Thoracic aorta (tissue), 2 donors: ENCODE measurements around the gene DENND5B. TPM values are rescaled to one million over a fixed set of nuclear protein-coding genes. Genes with fewer than 3 reads are reported as not detected.

ENCODE experiments used
- ATAC-seq: fragments of 150-250 bp; one replicate; pipeline ENCODE4 v1.8.0; 2017; ENCODE audit warnings: low read depth; ENCODE audit not compliant: insufficient number of reproducible peaks, low FRiP score
- DNase-seq: peaks from one replicate; pipeline ENCODE4 v3.0.0-alpha.2; 2020; ENCODE audit warnings: low spot score
- H3K27ac ChIP-seq, 2 donors: fragments of 200-600 bp; sonication (generic); 1 replicate in 1 of 2; 2 replicates in 1 of 2; pipeline ENCODE4 v1.5.1; 2016; ENCODE audit warnings: mild to moderate bottlenecking in 2 of 2, moderate library complexity in 2 of 2
- H3K27me3 ChIP-seq: fragments of 200-600 bp; sonication (generic); replicated peaks from 2 replicates; pipeline ENCODE4 v1.6.0; 2016; ENCODE audit warnings: mild to moderate bottlenecking; ENCODE audit not compliant: insufficient read depth
- H3K36me3 ChIP-seq: fragments of 200-600 bp; sonication (generic); one replicate; pipeline ENCODE4 v1.5.1; 2016
- H3K4me1 ChIP-seq, 2 donors: fragments of 200-600 bp; sonication (generic); 1 replicate in 1 of 2; 2 replicates in 1 of 2; pipeline versions ENCODE4 v1.5.1 to v1.6.0; 2016; ENCODE audit warnings: low read depth in 2 of 2, mild to moderate bottlenecking in 1 of 2; ENCODE audit not compliant: control insufficient read depth in 1 of 2
- H3K4me3 ChIP-seq: fragments of 200-600 bp; sonication (generic); 2 replicates; pipeline ENCODE4 v1.5.1; 2016; ENCODE audit warnings: mild to moderate bottlenecking
- H3K9me3 ChIP-seq: fragments of 200-600 bp; sonication (generic); 2 replicates; pipeline ENCODE4 v1.5.1; 2016
- total RNA-seq, 2 donors: library from RNA; depleted of rRNA; stranded (reverse); fragments of >200 nt; gene quantifications; one replicate each; pipeline versions ENCODE4 v1.1.0 to v1.2.3, GENCODE V29; 2016
- TF ChIP-seq, protein P1 (sequence below): fragments of 200-600 bp; sonication (generic); IDR thresholded peaks from one replicate; pipeline ENCODE4 v1.5.1; 2019; ENCODE audit warnings: antibody characterized with exemption

Gene DENND5B
- total RNA-seq, 2 donors from 2014 or later, result 28.6 to 43.9 TPM

DNA sequence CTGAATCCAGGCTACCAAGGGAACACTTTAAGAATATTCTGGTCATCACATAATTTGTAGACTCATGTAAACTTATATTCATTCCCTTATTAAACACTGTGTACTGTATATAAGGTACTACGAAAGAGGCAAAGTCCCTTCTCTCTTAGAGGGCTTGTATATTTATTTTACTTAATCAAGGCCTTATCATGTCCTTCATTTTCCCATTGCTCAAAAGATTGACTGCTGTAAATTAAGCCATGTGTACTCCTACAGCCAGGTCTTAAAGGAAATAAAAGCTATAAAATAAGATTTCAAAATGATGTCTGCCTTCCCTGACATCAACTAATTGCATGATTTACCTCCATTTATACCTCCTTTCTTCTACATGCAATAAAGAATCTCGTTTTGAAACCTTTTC lies 5.0 kb downstream of the DENND5B start:
- TF ChIP-seq, protein P1, sequence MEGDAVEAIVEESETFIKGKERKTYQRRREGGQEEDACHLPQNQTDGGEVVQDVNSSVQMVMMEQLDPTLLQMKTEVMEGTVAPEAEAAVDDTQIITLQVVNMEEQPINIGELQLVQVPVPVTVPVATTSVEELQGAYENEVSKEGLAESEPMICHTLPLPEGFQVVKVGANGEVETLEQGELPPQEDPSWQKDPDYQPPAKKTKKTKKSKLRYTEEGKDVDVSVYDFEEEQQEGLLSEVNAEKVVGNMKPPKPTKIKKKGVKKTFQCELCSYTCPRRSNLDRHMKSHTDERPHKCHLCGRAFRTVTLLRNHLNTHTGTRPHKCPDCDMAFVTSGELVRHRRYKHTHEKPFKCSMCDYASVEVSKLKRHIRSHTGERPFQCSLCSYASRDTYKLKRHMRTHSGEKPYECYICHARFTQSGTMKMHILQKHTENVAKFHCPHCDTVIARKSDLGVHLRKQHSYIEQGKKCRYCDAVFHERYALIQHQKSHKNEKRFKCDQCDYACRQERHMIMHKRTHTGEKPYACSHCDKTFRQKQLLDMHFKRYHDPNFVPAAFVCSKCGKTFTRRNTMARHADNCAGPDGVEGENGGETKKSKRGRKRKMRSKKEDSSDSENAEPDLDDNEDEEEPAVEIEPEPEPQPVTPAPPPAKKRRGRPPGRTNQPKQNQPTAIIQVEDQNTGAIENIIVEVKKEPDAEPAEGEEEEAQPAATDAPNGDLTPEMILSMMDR, result no peak
- no peak for ATAC-seq

DNA sequence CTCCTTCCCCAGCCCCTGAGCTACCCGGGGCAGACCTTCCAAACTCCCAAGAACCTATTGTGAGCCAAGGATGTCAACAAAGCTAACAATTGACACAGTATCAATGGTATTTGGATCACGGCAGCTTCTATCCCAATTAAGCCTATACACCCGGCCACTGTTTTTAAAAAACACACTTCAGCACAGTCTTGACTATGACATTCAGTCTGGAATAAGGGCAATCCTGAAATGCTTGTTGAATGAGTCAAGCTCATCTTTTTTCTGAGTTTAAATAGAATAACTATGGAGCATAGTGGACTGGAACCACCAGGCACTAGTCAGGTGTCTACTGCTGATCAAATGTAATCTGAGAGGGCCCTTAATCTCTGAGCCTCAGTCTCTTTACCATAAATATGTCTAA lies 5.7 kb downstream of the DENND5B start:
- TF ChIP-seq, protein P1, result no peak
- ATAC-seq, result no peak
- DNase-seq, result no peak
- Histone ChIP-seq H3K27me3 (no peaks in the 10 kb centered on the region), H3K9me3 (no peaks in the 10 kb centered on the region), H3K36me3 (no peaks in the 10 kb centered on the region), H3K4me3 (no peak overlapping the region), H3K4me1 (peaks cover 14 to 20% of the 10 kb centered on the region in 2 donors), H3K27ac (no peak overlapping the region)

More for the DNA sequence above, 5.0 kb downstream of the DENND5B start:
- Histone ChIP-seq H3K36me3 (no peaks in the 10 kb centered on the region), H3K4me3 (no peak overlapping the region), H3K27ac (no peak overlapping the region), H3K9me3 (no peaks in the 10 kb centered on the region), H3K4me1 (peaks cover 14 to 20% of the 10 kb centered on the region in 2 donors), H3K27me3 (no peaks in the 10 kb centered on the region)
- DNase-seq, result no peak

DNA sequence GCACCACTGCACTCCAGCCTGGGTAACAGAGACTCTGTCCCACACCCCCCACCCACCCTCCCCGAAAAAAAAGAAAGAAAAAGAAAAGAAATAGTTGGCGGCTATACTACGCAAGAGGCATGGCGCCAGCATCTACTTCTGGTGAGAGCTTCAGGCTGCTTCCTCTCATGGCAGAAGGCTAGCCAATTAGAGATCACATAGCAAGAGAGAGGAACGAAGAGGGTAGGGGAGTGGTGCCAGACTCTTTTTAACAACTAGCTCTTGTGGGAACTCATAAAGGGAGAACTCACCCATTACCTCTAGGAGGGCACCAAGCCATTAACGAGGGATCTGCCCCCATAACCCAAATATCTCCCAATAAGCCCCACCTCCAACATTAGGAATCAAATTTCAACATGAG lies 6.2 kb downstream of the DENND5B start:
- Histone ChIP-seq H3K36me3 (no peaks in the 10 kb centered on the region), H3K27ac (no peak overlapping the region), H3K27me3 (no peaks in the 10 kb centered on the region), H3K9me3 (no peaks in the 10 kb centered on the region), H3K4me3 (no peak overlapping the region), H3K4me1 (peaks cover 14 to 20% of the 10 kb centered on the region in 2 donors)
- no peak for DNase-seq
- TF ChIP-seq, protein P1, result no peak
- no peak for ATAC-seq

DNA sequence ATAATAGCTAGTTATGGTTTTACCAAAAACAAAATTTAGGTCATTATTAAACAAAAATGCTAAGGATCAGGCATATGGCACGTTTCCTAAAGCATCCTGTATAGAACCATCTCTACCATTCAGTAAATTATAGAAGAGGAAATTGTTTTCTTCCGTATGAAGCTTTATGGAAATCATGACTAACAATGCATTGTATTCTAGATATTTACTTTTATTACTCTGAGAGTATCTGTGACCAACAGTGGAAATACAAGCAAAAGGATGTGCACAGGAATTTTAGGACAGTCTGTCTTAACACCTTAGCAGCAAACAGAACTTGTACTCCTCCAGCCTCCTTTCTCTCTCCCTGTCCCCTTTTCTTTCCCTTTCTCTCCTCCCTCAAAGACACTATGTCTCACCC lies 7.1 kb downstream of the DENND5B start:
- Histone ChIP-seq H3K27me3 (no peaks in the 10 kb centered on the region), H3K4me3 (no peak overlapping the region), H3K36me3 (no peaks in the 10 kb centered on the region), H3K9me3 (no peaks in the 10 kb centered on the region), H3K4me1 (peaks cover 9 to 21% of the 10 kb centered on the region in 2 donors), H3K27ac (no peak overlapping the region)
- TF ChIP-seq, protein P1, result no peak
- ATAC-seq (no peak), DNase-seq (no peak)

- Histone ChIP-seq H3K27ac (no peak overlapping the region), H3K9me3 (no peaks in the 10 kb centered on the region), H3K27me3 (no peaks in the 10 kb centered on the region), H3K4me3 (no peak overlapping the region), H3K4me1 (peaks cover 11 to 20% of the 10 kb centered on the region in 2 donors), H3K36me3 (no peaks in the 10 kb centered on the region)
- TF ChIP-seq, protein P1, result no peak
- no peak for DNase-seq
- no peak for ATAC-seq
These were observed 8.8 kb downstream of the DENND5B start for GRCh38 chr12:31582155-31582554.
